Measurements from ENCODE around the gene HRH2.

GRCh38 chr5:175623088-175623487, 34.8 kb upstream of the HRH2 start:
- TF ChIP-seq REST (IDR thresholded peaks at IDR 0.05; ENCODE audit: insufficient read depth in 1 of 2, low read depth in 2 of 2, low read length in 2 of 2) (no peak), POLR2AphosphoS5 (IDR thresholded peaks at IDR 0.05; ENCODE audit: low read depth, low read length) (no peak)
